Stimulated activated CD8-positive, alpha-beta memory T cell treated with anti-CD3 and anti-CD28 coated beads, Interleukin-15, amount 100 ng/mL, for 24 hours (primary cell): Measurements from ENCODE around the gene NNMT.

Source experiments
- DNase-seq: peaks from one replicate; pipeline ENCODE4 v3.0.0-alpha.2; 2020; ENCODE audit warnings: low read depth

NNMT gene

DNA sequence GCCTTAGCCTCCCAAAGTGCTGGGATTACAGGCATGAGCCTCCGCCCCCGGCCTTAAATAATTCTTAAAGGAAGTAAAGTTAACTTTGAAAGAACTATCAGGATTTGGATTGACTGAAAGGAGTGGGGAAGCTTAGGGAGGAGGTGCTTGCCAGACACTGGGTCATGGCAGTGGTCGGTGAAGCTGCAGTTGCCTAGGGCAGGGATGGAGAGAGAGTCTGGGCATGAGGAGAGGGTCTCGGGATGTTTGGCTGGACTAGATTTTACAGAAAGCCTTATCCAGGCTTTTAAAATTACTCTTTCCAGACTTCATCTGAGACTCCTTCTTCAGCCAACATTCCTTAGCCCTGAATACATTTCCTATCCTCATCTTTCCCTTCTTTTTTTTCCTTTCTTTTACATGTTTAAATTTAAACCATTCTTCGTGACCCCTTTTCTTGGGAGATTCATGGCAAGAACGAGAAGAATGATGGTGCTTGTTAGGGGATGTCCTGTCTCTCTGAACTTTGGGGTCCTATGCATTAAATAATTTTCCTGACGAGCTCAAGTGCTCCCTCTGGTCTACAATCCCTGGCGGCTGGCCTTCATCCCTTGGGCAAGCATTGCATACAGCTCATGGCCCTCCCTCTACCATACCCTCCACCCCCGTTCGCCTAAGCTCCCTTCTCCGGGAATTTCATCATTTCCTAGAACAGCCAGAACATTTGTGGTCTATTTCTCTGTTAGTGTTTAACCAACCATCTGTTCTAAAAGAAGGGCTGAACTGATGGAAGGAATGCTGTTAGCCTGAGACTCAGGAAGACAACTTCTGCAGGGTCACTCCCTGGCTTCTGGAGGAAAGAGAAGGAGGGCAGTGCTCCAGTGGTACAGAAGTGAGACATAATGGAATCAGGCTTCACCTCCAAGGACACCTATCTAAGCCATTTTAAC, at the start of gene NNMT:
Gene NNMT (plus strand): TSS at position 724 of the 929 bp plus-strand sequence. CDS start 158 bp downstream, at position 882.
- no peak for DNase-seq

DNA sequence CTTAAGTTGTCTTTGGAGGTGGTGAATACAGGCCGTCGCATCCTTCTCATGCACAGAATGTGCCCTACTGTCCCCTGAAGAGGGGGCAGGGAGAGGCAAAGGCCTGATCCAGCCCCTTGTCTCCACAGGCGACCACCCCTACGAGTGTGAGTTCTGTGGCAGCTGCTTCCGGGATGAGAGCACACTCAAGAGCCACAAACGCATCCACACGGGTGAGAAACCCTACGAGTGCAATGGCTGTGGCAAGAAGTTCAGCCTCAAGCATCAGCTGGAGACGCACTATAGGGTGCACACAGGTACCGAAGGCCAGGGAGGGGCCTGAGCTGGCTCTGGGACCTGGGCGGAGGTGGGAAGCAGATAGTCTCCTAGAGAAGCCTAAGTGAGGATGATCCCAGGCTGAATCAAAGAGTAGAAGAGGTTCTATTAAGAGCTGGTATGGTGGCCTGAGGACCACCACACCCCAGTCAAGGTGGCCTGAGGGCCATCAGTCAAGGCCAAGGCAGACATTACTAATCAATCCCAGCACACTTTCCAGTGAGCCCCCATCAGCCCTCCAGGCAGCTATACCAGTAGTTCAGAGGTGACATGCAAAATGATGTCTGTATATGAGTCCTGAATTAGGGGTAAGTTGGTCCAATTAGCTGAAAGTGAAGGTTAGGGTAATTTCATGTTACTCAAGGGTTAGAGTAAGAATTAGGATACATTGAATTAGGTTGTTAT, 49.0 kb upstream of the NNMT start:
- no peak for DNase-seq

DNA sequence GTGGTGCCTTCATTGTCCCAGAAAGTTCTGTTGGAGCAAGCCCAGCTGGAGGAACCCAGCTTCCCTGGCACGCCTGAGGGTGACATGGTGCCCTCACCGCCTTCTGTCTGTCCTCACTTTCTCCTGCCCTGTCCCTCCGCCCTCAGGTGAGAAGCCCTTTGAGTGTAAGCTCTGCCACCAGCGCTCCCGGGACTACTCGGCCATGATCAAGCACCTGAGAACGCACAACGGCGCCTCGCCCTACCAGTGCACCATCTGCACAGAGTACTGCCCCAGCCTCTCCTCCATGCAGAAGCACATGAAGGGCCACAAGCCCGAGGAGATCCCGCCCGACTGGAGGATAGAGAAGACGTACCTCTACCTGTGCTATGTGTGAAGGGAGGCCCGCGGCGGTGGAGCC, 46.0 kb upstream of the NNMT start:
- no peak for DNase-seq

DNA sequence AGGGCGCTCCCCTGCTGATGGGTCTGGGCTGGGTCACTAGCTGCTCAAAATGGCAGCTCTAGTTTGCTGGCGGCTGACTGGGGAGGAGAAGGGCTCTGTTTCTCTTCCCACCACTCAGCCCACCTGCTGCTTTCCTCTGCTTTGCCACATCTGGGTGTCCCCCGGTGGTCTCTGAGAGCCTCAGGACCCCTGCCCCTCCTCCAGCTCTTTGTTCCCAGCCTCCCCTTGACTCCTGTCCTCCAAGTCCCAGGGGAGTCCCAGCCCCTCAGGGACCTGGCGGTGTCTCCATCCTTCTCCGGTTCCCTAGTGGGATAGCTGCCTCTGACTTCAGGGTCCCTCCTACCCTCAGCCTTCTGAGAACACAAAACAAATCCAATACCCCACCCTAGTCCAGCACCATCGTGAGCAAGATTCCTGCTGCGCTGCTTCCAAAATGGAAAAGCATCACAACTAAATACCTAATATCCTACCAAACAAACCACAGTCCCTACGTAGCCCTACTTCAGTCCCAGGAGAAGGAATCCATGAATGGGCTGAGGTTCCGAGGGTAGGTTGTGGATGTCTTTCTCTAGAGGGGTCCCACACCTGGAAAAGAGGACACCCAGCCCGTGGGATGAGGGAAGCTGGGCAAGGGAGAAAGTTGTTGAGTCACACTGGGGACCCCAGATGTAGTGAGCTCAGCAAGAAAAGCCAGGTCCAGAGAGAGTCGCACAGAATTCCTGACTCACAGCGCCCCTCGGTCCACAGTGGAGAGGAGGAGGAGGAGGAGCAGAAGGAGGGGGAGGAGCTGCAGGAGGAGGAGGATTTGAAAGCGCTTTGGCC, 45.0 kb upstream of the NNMT start:
- DNase-seq = no peak

DNA sequence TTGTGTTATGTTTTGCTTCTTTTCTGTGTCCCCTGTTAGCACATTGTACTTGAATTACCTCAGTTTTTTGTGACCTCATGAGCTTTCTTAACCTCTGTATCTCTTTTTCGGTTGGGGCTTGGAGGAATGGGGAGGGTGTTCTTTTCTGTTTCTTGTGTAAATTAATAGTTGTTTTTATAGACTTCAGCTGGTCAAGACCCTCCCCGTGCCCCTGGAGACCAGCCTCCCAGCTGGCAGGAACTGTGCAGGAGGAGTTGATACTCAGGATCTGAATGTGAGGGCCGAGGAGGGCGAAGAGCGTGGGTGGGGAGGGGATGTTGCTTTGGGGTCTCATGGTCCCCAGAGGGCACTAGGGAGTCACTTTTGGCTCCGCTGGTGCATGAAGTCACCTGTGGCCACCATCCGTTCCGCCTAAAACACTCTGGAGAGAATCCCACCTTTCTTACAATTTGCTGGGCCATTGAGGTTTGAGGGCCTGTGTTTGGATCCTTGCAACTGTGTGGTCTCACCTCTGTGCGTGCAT, 44.3 kb upstream of the NNMT start:
- DNase-seq = no peak

DNA sequence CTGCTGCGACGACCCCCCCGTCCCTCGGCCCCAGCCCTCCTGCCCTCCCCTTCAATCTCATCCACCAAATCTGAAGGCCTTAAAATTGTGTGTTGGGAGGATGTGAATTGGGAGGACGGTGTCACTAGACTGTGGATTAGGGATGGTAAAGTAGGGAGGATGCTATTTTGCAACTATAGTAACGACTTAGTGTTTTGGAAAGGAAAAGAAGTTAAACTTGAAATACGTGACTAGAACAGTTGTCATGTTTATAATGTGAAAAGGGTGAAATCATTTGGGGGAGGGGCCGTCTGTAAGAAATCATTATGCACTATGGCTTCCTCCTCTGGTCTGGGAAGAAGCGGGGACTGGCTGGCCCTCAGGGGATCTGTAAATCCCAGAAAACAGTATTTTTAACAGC, 43.4 kb upstream of the NNMT start:
- no peak for DNase-seq

DNA sequence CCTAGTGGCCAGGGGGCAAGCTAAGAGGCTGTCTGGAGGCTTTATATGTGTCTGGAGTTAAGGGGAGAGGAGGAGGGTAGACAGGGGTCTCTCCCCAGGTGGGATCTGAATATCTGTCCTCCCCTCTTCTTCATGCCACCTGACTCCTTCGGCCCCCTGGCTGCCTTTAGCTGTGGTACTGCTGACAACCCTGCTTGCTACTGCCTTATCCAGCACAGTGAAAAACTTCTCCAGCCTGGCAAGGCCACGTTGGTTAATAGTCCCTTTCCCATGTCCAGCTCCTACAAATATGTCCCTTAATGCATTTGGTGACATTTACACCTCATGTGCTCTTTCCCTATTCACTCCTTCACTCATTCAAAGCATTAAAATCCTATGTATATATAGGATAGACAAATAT, 42.4 kb upstream of the NNMT start:
- DNase-seq = no peak

DNA sequence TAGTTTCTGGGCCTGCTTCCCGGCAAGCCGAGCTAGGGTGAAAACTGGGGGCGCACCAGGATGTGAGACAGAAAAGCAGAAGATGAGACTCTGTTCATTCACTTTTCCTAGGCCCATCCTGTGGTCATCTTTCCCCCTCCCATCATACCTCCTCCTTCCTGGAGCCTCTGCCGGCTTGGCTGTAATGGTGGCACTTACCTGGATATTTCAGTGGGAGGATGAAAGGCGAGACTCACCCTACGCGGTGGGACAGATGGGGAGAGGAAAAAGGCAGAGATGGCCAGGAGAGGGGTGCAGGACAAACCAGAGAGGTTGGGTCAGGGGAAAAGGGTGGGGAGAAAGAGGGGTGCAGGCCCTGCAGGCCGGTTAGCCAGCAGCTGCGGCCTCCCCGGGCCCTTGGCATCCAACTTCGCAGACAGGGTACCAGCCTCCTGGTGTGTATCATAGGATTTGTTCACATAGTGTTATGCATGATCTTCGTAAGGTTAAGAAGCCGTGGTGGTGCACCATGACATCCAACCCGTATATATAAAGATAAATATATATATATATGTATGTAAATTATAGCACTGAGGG, 41.5 kb upstream of the NNMT start:
- no peak for DNase-seq

DNA sequence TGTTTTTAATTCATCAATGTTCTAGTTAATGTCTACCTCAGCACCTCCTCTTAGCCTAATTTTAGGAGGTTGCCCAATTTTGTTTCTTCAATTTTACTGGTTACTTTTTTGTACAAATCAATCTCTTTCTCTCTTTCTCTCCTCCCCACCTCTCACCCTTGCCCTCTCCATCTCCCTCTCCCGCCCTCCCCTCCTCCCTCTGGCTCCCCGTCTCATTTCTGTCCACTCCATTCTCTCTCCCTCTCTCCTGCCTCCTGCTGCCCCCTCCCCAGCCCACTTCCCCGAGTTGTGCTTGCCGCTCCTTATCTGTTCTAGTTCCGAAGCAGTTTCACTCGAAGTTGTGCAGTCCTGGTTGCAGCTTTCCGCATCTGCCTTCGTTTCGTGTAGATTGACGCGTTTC, 40.9 kb upstream of the NNMT start:
- no peak for DNase-seq

DNA sequence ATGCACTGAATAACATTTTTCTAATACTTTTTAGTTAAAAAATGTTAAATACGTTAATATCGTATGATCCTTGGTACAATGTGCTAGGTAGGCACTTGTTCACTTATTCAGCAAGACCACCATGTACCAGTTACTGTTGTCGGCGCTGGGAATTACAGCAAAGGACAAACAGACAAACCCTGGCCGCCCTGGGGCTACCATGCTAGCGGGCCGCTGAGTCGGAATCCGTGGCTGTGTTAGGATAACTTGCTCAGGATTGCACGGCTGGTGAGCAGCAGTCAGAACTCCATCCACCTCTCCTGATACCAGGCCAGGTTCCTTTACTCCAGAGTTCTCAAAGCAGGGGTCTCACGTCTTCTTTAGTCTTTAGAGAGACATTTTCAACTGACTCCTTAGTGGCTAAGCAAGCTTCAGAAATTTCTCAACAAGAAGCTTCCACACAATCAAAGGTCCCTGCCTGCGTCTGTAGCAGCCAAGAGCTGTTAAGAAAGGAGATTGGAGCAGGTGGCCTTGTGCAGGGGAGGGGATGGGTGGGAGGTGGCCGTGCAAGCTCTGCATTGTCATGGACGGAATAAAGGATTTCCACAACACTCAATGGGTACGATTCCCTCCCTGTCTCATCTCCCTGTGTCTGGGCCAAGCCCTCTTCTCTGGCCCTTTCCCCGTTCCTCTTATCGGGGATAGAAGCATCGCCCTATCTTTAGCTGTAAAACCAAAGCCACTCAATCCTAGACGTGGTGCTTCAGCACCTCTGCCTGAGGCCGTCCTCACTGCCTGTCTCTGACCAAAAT, 39.8 kb upstream of the NNMT start:
- DNase-seq = no peak

DNA sequence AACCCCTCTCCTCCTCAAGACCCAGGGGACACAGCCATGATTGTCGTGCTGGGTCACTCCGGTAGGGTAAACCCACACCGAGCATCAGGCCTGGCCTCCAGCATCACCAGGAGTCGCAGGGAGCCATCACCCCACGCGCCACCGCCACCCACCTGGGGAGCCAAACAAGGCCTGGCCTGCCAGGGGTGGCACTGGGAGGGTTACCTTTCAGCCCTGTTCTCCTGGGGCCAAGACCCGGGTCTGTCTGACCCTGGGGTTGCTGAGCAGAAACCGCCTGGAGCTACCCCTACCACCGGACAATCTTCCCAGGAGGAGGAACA, 39.3 kb upstream of the NNMT start:
- DNase-seq = no peak

DNA sequence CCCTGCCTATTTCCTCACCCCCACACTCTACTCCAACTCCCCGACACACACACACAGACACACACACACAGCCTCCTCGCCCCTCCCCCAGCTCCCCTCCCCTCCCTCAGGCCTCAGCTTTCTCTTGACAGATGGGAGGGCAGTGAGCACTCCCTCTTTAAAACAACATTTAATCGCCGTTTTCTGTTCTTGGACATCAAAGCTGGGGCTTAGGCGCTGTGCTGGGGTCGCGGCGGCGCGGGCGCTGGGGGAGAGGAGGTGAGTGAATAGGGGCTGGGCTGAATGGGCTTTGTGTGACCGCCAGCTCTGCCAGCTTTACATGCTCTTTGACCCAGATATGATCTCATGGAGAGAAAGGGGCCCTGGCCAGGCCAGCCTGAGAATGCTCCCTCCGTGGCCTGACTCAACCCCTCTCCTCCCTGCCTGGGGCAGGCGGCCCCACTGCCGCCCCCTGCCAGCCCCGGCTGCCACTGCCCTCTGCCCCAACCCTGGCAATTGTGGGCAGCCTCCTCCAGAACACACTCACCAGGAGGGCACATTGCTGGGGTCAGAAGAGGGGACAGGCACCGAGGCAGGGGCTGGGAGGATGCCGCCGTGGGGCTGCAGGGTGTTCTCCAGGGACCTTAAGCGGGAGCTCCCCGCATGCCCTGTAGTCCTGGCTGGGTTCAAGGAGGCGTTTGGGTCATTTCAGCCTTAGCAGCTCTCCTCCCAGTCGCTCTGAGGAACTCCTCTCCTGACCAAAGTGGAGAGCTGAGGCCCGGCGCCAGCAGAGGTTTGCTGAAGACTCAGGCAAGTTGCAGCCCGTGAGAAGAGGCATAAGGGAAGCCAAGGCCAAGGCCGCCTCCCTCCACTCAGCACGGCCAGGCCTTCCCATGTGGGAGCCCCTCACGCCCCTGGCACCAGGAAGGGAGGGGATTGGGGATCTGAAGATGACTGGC, 38.3 kb upstream of the NNMT start:
- DNase-seq = no peak

DNA sequence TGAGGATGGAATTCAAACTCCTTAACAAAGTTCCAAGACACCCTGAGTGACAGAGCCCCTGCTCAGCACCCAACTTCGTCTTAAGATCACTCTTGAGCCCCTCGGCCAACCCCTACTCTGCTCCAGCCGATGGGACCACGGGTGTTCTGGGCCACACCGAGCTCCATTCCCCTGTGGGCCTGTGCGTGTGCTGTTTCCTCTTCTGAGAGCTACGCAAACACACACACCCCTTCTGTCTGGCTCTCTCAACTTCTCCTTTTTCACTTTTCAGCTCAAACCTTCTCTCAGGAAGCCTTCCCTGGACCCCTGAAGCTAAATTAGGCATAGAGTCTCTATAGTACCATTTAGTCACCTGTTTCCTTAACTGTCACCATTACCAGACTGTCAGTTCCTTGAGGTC, 37.5 kb upstream of the NNMT start:
- DNase-seq = no peak

DNA sequence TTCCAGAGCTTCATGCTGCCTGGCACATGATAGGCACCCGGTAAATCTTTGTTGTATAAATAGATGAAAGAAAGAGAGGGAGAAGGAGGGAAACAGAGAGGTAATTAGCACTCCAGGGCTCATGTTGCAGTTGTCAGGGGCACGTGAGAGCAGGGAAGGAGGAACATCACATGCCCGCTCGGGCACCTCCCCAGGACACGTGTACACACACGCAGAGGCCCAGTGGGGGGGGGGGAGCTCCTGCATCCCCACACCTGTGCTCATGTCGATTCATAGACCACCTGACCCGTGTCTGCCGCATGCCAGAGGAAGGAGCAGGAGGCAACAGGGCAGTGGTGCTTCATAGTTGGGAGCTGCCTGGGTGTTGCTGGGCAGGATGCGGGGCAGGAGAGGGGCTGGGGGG, 37.1 kb upstream of the NNMT start:
- no peak for DNase-seq

DNA sequence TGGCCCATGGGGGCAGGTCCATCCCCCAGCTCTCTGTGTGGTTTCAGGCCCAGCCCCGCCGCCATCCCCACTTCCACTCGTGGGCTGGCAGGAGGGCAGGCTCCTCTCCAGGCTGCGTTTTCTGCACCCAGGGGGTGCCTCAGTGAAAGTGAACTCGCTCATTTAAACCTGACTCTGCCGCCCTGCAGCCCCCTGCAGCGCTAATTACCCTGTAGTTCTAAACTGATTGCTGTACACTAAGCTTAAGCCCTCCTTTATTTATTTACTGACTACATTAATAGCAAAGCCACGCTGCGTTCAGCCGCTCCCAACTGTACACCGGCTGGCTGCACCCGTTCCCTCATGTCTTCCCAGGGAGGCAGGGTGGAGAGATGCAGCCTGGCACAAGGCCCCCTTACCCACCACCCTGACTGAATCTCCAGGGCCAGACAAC, 36.6 kb upstream of the NNMT start:
- no peak for DNase-seq

DNA sequence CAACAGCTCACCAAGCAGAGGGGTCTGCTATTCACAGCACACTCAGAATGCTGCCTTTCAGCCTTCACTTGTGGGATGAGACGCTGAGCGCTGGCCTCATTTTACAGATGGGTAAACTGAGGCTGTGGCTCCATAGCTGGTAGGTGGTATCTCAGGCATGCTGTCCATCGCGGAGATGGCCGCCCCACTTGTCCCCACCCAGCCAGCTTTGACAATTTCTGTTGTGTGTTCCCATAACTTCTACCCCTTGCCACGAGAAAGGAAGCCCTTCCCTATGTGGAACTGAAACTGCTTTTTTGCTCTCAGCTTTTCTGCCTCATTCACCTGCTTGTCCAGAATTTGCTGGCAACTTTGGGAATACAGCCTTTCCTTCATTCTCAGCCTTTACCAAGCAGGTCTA, 36.1 kb upstream of the NNMT start:
- no peak for DNase-seq

DNA sequence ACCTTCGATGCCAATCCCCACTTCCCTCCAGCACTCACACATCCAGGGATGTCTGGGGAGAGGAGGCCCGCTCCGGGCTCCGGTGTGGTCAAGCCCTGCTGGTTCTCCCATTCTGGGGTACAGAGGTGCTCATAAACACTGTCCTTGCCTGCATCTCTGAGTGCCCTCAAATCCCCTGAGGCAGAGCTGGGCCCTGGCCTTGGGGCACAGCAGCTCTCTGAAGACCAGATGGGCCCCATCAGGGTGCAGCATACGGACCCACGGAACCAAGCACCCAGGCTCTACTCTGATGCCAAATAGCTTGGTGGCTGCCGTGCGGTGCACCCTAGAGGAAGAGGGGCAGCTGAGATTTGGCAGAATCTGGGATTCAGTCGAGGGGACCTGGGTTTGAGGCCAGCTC, 35.7 kb upstream of the NNMT start:
- DNase-seq = no peak

DNA sequence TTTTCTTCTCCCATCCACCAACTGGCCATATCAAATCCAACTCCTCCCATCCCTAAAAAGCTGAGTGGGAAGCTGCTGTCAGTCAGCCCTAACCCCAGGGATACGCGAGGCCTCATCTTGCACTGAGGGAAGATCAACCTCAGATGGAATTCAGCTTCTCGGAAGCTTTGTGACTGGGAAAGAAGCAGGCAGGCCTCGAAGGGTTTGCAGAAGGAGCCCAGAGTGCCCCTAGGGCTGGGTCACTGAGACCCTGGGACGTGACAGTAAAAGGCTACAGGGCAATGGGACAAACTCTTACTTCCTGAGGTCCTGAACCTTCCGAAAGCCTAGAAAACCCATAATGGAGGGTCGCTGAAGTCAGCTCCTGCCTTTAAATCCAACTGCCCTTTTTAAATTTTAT, 34.4 kb upstream of the NNMT start:
- no peak for DNase-seq

DNA sequence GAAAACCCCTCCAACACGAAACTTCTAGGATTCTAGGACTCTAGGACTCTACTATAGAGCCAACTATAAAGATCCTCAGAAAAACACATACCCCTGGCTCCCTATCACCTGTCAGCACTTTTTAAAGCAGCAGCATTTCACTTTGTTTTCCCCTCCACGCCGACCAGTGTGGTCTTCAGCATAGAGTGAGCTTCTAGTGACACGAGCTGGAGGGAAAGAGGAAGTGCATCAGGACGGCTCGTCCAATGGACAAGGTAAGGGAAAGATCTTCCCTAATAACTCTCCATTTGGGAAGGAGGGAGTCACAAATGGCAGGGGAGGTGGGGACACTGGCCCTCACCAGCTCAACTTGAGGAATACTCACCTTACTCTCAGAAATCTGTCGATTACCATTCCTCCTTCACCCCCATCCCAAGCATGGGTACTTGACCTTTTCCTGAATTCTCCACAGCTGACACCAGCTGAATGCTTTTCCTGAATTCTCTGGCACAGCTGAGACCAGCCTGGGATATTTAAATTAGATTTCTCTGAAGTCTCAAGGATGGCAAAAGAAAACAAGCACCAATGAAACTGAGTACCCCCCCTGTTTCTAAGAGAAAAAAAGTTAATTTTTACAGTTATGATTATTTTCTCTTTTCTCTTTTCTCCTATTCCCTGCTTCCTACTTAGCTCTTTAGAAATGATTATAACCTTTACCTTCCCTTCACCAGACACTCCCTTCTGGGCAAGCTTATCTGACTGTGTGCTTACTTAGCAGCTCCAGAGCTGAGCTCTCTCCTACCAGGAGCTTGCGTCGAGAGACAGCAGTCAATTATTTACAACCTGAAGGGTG, 33.3 kb upstream of the NNMT start:
- DNase-seq = no peak
